Mononuclear cell (primary cell): ENCODE data around the gene EPHB1. TPM values are rescaled to one million over a fixed set of nuclear protein-coding genes. Genes with fewer than 3 reads are reported as not detected.
"Not testable (repeated sequence)": the region's sequence is repeated elsewhere in the genome, so short reads cannot be mapped to it uniquely, and the experiment has no call there.

ENCODE experiments used
- H3K27me3 ChIP-seq: 2 replicates; pipeline ENCODE4 v1.6.0; 2011; ENCODE audit warnings: low read length, control low read depth; ENCODE audit not compliant: insufficient read depth
- H3K4me1 ChIP-seq: 2 replicates; pipeline ENCODE4 v1.5.1; 2011; ENCODE audit warnings: mild to moderate bottlenecking, low read length, control low read depth; ENCODE audit not compliant: insufficient read depth
- H3K4me3 ChIP-seq: 2 replicates; pipeline ENCODE4 v1.5.1; 2011; ENCODE audit warnings: mild to moderate bottlenecking, low read length, moderate library complexity
- H3K9me3 ChIP-seq: 2 replicates; pipeline ENCODE4 v1.5.1; 2011; ENCODE audit warnings: low read depth, mild to moderate bottlenecking, control low read depth, low read length
- total RNA-seq: library from RNA; depleted of rRNA; stranded (reverse); fragments of >200 nt; gene quantifications from one replicate; pipeline ENCODE4 v1.2.3, GENCODE V29; 2012

Gene EPHB1
- total RNA-seq, 1 donor: 0.63 TPM

GRCh38 chr3:135057996-135058395, 262.9 kb downstream of the EPHB1 start:
- H3K9me3 ChIP-seq: no peaks in the 10 kb centered on the region
- no peaks in the 10 kb centered on the region for H3K4me1 ChIP-seq
- H3K4me3 ChIP-seq: no peak overlapping the region
- H3K27me3 ChIP-seq: no peaks in the 10 kb centered on the region

GRCh38 chr3:135059580-135059979, 264.5 kb downstream of the EPHB1 start:
- H3K9me3 ChIP-seq: no peaks in the 10 kb centered on the region
- no peaks in the 10 kb centered on the region for H3K4me1 ChIP-seq
- no peaks in the 10 kb centered on the region for H3K27me3 ChIP-seq
- no peak overlapping the region for H3K4me3 ChIP-seq

GRCh38 chr3:135066844-135067727, 272.0 kb downstream of the EPHB1 start:
- H3K27me3 ChIP-seq, H3K4me3 ChIP-seq, H3K9me3 ChIP-seq, H3K4me1 ChIP-seq: not testable (repeated sequence)

GRCh38 chr3:135068011-135068410, 273.0 kb downstream of the EPHB1 start:
- Histone ChIP-seq H3K9me3 (no peaks in the 10 kb centered on the region), H3K27me3 (no peaks in the 10 kb centered on the region), H3K4me3 (no peak overlapping the region), H3K4me1 (no peaks in the 10 kb centered on the region)

- no peak overlapping the region for H3K4me3 ChIP-seq
- no peaks in the 10 kb centered on the region for H3K9me3 ChIP-seq
- H3K4me1 ChIP-seq: no peaks in the 10 kb centered on the region
Measured at GRCh38 chr3:135069406-135069805, 274.3 kb downstream of the EPHB1 start.

GRCh38 chr3:135071483-135071882, 276.4 kb downstream of the EPHB1 start:
- no peaks in the 10 kb centered on the region for H3K27me3 ChIP-seq
- no peak overlapping the region for H3K4me3 ChIP-seq
- H3K9me3 ChIP-seq: no peaks in the 10 kb centered on the region
- no peaks in the 10 kb centered on the region for H3K4me1 ChIP-seq

More at GRCh38 chr3:135069406-135069805, 274.3 kb downstream of the EPHB1 start:
- no peaks in the 10 kb centered on the region for H3K27me3 ChIP-seq

GRCh38 chr3:135072431-135072830, 277.4 kb downstream of the EPHB1 start:
- no peaks in the 10 kb centered on the region for H3K9me3 ChIP-seq
- H3K27me3 ChIP-seq: no peaks in the 10 kb centered on the region
- no peaks in the 10 kb centered on the region for H3K4me1 ChIP-seq
- H3K4me3 ChIP-seq: no peak overlapping the region

- no peaks in the 10 kb centered on the region for H3K4me1 ChIP-seq
- H3K4me3 ChIP-seq: no peak overlapping the region
- no peaks in the 10 kb centered on the region for H3K27me3 ChIP-seq
- H3K9me3 ChIP-seq: no peaks in the 10 kb centered on the region
Measured at GRCh38 chr3:135075157-135075556, 280.1 kb downstream of the EPHB1 start.

GRCh38 chr3:135076341-135076740, 281.3 kb downstream of the EPHB1 start:
- no peak overlapping the region for H3K4me3 ChIP-seq
- no peaks in the 10 kb centered on the region for H3K27me3 ChIP-seq
- no peaks in the 10 kb centered on the region for H3K4me1 ChIP-seq
- H3K9me3 ChIP-seq: no peaks in the 10 kb centered on the region

GRCh38 chr3:135077186-135077585, 282.1 kb downstream of the EPHB1 start:
- H3K4me1 ChIP-seq: no peaks in the 10 kb centered on the region
- H3K27me3 ChIP-seq: no peaks in the 10 kb centered on the region
- no peaks in the 10 kb centered on the region for H3K9me3 ChIP-seq
- no peak overlapping the region for H3K4me3 ChIP-seq

GRCh38 chr3:135078283-135078682, 283.2 kb downstream of the EPHB1 start:
- Histone ChIP-seq H3K27me3 (no peaks in the 10 kb centered on the region), H3K9me3 (no peaks in the 10 kb centered on the region), H3K4me3 (no peak overlapping the region), H3K4me1 (no peaks in the 10 kb centered on the region)

GRCh38 chr3:135079095-135079494, 284.0 kb downstream of the EPHB1 start:
- H3K9me3 ChIP-seq: no peaks in the 10 kb centered on the region
- no peaks in the 10 kb centered on the region for H3K4me1 ChIP-seq
- H3K27me3 ChIP-seq: no peaks in the 10 kb centered on the region
- H3K4me3 ChIP-seq: no peak overlapping the region

GRCh38 chr3:135081451-135081850, 286.4 kb downstream of the EPHB1 start:
- Histone ChIP-seq H3K9me3 (no peaks in the 10 kb centered on the region), H3K4me1 (no peaks in the 10 kb centered on the region), H3K27me3 (no peaks in the 10 kb centered on the region), H3K4me3 (no peak overlapping the region)

GRCh38 chr3:135081856-135082434, 286.9 kb downstream of the EPHB1 start:
- no peaks in the 10 kb centered on the region for H3K9me3 ChIP-seq
- no peaks in the 10 kb centered on the region for H3K27me3 ChIP-seq
- no peak overlapping the region for H3K4me3 ChIP-seq
- no peaks in the 10 kb centered on the region for H3K4me1 ChIP-seq

GRCh38 chr3:135082706-135083105, 287.6 kb downstream of the EPHB1 start:
- no peaks in the 10 kb centered on the region for H3K4me1 ChIP-seq
- H3K9me3 ChIP-seq: no peaks in the 10 kb centered on the region
- no peaks in the 10 kb centered on the region for H3K27me3 ChIP-seq
- no peak overlapping the region for H3K4me3 ChIP-seq

- H3K4me1 ChIP-seq: no peaks in the 10 kb centered on the region
- no peaks in the 10 kb centered on the region for H3K9me3 ChIP-seq
- no peak overlapping the region for H3K4me3 ChIP-seq
- no peaks in the 10 kb centered on the region for H3K27me3 ChIP-seq
Measured at GRCh38 chr3:135083179-135083578, 288.1 kb downstream of the EPHB1 start.
